Esophagus squamous epithelium (tissue), 5 donors: ENCODE measurements around the gene PLCXD1. TPM values are rescaled to one million over a fixed set of nuclear protein-coding genes. Genes with fewer than 3 reads are reported as not detected.

Experiments used
- DNase-seq: peaks from one replicate; lab custom pipeline; 2025; lab: John Stamatoyannopoulos, UW
- H3K27ac ChIP-seq, 4 donors: fragments of 200-600 bp; sonication (generic); one replicate each; pipeline ENCODE4 v1.5.1; 2016 to 2019; ENCODE audit warnings: mild to moderate bottlenecking in 1 of 4
- H3K27me3 ChIP-seq, 4 donors: fragments of 200-600 bp; sonication (generic); 1 replicate in 3 of 4; 2 replicates in 1 of 4; pipeline versions ENCODE4 v1.5.1 to v1.6.0; 2017 to 2021; ENCODE audit warnings: antibody characterized with exemption in 1 of 4
- H3K36me3 ChIP-seq, 3 donors: fragments of 200-600 bp; sonication (generic); one replicate each; pipeline ENCODE4 v1.5.1; 2016 to 2019
- H3K4me1 ChIP-seq, 3 donors: fragments of 200-600 bp; sonication (generic); one replicate each; pipeline ENCODE4 v1.5.1; 2017 to 2019
- H3K4me3 ChIP-seq, 4 donors: fragments of 200-600 bp; sonication (generic); 1 replicate in 3 of 4; 2 replicates in 1 of 4; pipeline ENCODE4 v1.5.1; 2016 to 2019; ENCODE audit warnings: mild to moderate bottlenecking in 2 of 4, moderate library complexity in 1 of 4
- H3K9me3 ChIP-seq, 3 donors: fragments of 200-600 bp; sonication (generic); one replicate each; pipeline ENCODE4 v1.5.1; 2016 to 2019
- POLR2A ChIP-seq, 4 donors: fragments of 450-650 bp; IDR thresholded peaks; one replicate each; pipeline ENCODE4 v1.6.1; 2017; ENCODE audit warnings: antibody characterized with exemption in 4 of 4, mild to moderate bottlenecking in 4 of 4, moderate library complexity in 3 of 4
- WGBS, 2 donors: methylation state at CpG; one replicate each; pipeline ENCODE4 v1.1.5; 2018; 5-methylcytosine and 5-hydroxymethylcytosine counted together
- intact Hi-C: fragments of 100-400 bp; cut with DNase I; formaldehyde crosslinking; loops from one replicate; pipeline ENCODE4 v1.15.0; 2022
- total RNA-seq, 4 donors: library from RNA; depleted of rRNA; stranded (reverse); fragments of >200 nt; gene quantifications; one replicate each; pipeline ENCODE4 v1.1.0, GENCODE V29; 2016
- TF ChIP-seq, protein P1 (sequence below), 6 experiments: fragments of 450-650 bp in 4 of 6; fragments of 200-600 bp in 2 of 6; sonication (generic) in 2 of 6; IDR thresholded peaks; one replicate each; pipeline ENCODE4 v1.5.1; 2016 to 2019; ENCODE audit warnings: antibody characterized with exemption in 6 of 6, mild to moderate bottlenecking in 4 of 6, moderate library complexity in 4 of 6
- donor health status: DM: yes; HTN: yes; CAD: no.

Gene PLCXD1
- total RNA-seq, 4 donors from 2014 or later: 5.7 to 27.1 (median 18.3) TPM

GRCh38 chrX:348461-349117 lies 67.4 kb downstream of the PLCXD1 start:
- no peaks in the 10 kb centered on the region for H3K4me1 ChIP-seq
- peaks cover 0 to 64% (median 0%) of the 10 kb centered on the region in 3 donors for H3K36me3 ChIP-seq
- TF ChIP-seq, protein P1, sequence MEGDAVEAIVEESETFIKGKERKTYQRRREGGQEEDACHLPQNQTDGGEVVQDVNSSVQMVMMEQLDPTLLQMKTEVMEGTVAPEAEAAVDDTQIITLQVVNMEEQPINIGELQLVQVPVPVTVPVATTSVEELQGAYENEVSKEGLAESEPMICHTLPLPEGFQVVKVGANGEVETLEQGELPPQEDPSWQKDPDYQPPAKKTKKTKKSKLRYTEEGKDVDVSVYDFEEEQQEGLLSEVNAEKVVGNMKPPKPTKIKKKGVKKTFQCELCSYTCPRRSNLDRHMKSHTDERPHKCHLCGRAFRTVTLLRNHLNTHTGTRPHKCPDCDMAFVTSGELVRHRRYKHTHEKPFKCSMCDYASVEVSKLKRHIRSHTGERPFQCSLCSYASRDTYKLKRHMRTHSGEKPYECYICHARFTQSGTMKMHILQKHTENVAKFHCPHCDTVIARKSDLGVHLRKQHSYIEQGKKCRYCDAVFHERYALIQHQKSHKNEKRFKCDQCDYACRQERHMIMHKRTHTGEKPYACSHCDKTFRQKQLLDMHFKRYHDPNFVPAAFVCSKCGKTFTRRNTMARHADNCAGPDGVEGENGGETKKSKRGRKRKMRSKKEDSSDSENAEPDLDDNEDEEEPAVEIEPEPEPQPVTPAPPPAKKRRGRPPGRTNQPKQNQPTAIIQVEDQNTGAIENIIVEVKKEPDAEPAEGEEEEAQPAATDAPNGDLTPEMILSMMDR (IDR thresholded peaks at IDR 0.05): no peak
- no peak for TF ChIP-seq POLR2A (IDR thresholded peaks at IDR 0.05)
- no peaks in the 10 kb centered on the region for H3K27me3 ChIP-seq
- H3K27ac ChIP-seq: no peak overlapping the region
- H3K4me3 ChIP-seq: no peak overlapping the region
- intact Hi-C loops: no loop called here
- DNase-seq: no peak
- no peaks in the 10 kb centered on the region for H3K9me3 ChIP-seq
- WGBS, 2 donors: 72 to 79% methylated on average over 8 to 11 of the region's 11 CpGs

- H3K9me3 ChIP-seq: no peaks in the 10 kb centered on the region
- no peak overlapping the region for H3K4me3 ChIP-seq
- TF ChIP-seq, protein P1 (IDR thresholded peaks at IDR 0.05): no peak
- no peak for TF ChIP-seq POLR2A (IDR thresholded peaks at IDR 0.05)
- 83 to 86% methylated on average over 11 of the region's 18 CpGs for WGBS, 2 donors
- H3K27ac ChIP-seq: no peak overlapping the region
- DNase-seq: no peak
- H3K27me3 ChIP-seq: no peaks in the 10 kb centered on the region
- H3K36me3 ChIP-seq: peaks cover 0 to 64% (median 0%) of the 10 kb centered on the region in 3 donors
- intact Hi-C loops: no loop called here
- no peaks in the 10 kb centered on the region for H3K4me1 ChIP-seq
Observed at GRCh38 chrX:349196-349595, 68.0 kb downstream of the PLCXD1 start.

- Histone ChIP-seq H3K4me1 (no peaks in the 10 kb centered on the region), H3K4me3 (no peak overlapping the region), H3K36me3 (peaks cover 0 to 64% (median 0%) of the 10 kb centered on the region in 3 donors), H3K9me3 (no peaks in the 10 kb centered on the region), H3K27ac (no peak overlapping the region), H3K27me3 (no peaks in the 10 kb centered on the region)
- WGBS, 2 donors: 86 to 87% methylated on average over 8 to 9 of the region's 10 CpGs
- TF ChIP-seq POLR2A (IDR thresholded peaks at IDR 0.05): no peak
- TF ChIP-seq, protein P1 (IDR thresholded peaks at IDR 0.05): no peak
- no peak for DNase-seq
- intact Hi-C loops: no loop called here
Observed at GRCh38 chrX:349702-350101, 68.5 kb downstream of the PLCXD1 start.

GRCh38 chrX:350148-350533 lies 69.0 kb downstream of the PLCXD1 start:
- intact Hi-C loops: no loop called here

More at GRCh38 chrX:350148-350533, 69.0 kb downstream of the PLCXD1 start:
- DNase-seq: no peak
- TF ChIP-seq, protein P1 (IDR thresholded peaks at IDR 0.05): no peak
- TF ChIP-seq POLR2A (IDR thresholded peaks at IDR 0.05): no peak
- H3K27me3 ChIP-seq: no peaks in the 10 kb centered on the region
- WGBS, 2 donors: 96% methylated on average over 12 to 19 of the region's 20 CpGs
- H3K4me1 ChIP-seq: no peaks in the 10 kb centered on the region
- peaks cover 0 to 62% (median 0%) of the 10 kb centered on the region in 3 donors for H3K36me3 ChIP-seq
- H3K4me3 ChIP-seq: no peak overlapping the region
- no peak overlapping the region for H3K27ac ChIP-seq
- H3K9me3 ChIP-seq: no peaks in the 10 kb centered on the region
